Loucy (cell line): ENCODE data around the gene SLC25A17.
A peak's percentile ranks its signal among the peaks of the same experiment; 100 is the strongest.
"Not testable (repeated sequence)": the region's sequence is repeated elsewhere in the genome, so short reads cannot be mapped to it uniquely, and the experiment has no call there.

Experiments
- H2AFZ ChIP-seq: fragments of 200-600 bp; sonication (generic); 2 replicates; pipeline ENCODE4 v1.6.0; 2016; ENCODE audit warnings: antibody characterized with exemption, mild to moderate bottlenecking, low read length, moderate library complexity
- H3F3A ChIP-seq: fragments of 200-600 bp; 2 replicates; pipeline ENCODE4 v1.6.0; 2016; ENCODE audit warnings: antibody characterized with exemption, low read depth, mild to moderate bottlenecking
- H3K27me3 ChIP-seq: fragments of 200-600 bp; sonication (generic); 2 replicates; pipeline ENCODE4 v1.6.1; 2014; ENCODE audit warnings: low read length, mild to moderate bottlenecking; ENCODE audit not compliant: insufficient read depth, poor library complexity, severe bottlenecking
- H3K36me3 ChIP-seq: fragments of 200-600 bp; sonication (generic); 2 replicates; pipeline ENCODE4 v1.6.1; 2016; ENCODE audit warnings: low read length; ENCODE audit not compliant: insufficient read depth
- H3K4me1 ChIP-seq: fragments of 200-600 bp; sonication (generic); 2 replicates; pipeline ENCODE4 v1.5.1; 2014; ENCODE audit warnings: low read length, mild to moderate bottlenecking; ENCODE audit not compliant: insufficient read depth, poor library complexity, severe bottlenecking
- H3K4me2 ChIP-seq: fragments of 200-600 bp; sonication (generic); 2 replicates; pipeline ENCODE4 v1.6.0; 2014; ENCODE audit warnings: antibody characterized with exemption, low read length, low read depth, mild to moderate bottlenecking; ENCODE audit not compliant: poor library complexity, severe bottlenecking
- H3K4me3 ChIP-seq: fragments of 200-600 bp; sonication (generic); 2 replicates; pipeline ENCODE4 v1.5.1; 2014; ENCODE audit warnings: low read length, mild to moderate bottlenecking, mixed read lengths; ENCODE audit not compliant: poor library complexity, severe bottlenecking
- H3K79me2 ChIP-seq: fragments of 200-600 bp; sonication (generic); 2 replicates; pipeline ENCODE4 v1.6.1; 2014; ENCODE audit warnings: low read length; ENCODE audit not compliant: insufficient read depth
- H3K9ac ChIP-seq: fragments of 200-600 bp; sonication (generic); 2 replicates; pipeline ENCODE4 v1.6.0; 2014; ENCODE audit warnings: mild to moderate bottlenecking, low read depth, low read length, moderate library complexity; ENCODE audit not compliant: poor library complexity, severe bottlenecking
- H3K9me2 ChIP-seq: fragments of 200-600 bp; sonication (generic); replicated peaks from 2 replicates; pipeline ENCODE4 v1.6.1; 2016; ENCODE audit warnings: low read depth, low read length, mixed read lengths
- H3K9me3 ChIP-seq: fragments of 200-600 bp; sonication (generic); 2 replicates; pipeline ENCODE4 v1.6.1; 2014; ENCODE audit warnings: mild to moderate bottlenecking, antibody characterized with exemption, low read length, low read depth; ENCODE audit not compliant: insufficient read depth
- H4K20me1 ChIP-seq: fragments of 200-600 bp; sonication (generic); 2 replicates; pipeline ENCODE4 v1.6.0; 2014; ENCODE audit warnings: antibody characterized with exemption, low read length, mild to moderate bottlenecking; ENCODE audit not compliant: insufficient read depth, poor library complexity, severe bottlenecking
- CTCF ChIP-seq: fragments of 200-600 bp; sonication (generic); conservative IDR thresholded peaks from 2 replicates; pipeline ENCODE4 v1.5.1; 2014; ENCODE audit warnings: mild to moderate bottlenecking, antibody characterized with exemption, low read length
- EZH2phosphoT487 ChIP-seq: fragments of 200-600 bp; IDR thresholded peaks from 2 replicates; pipeline ENCODE4 v1.6.1; 2018; ENCODE audit warnings: antibody characterized with exemption, mild to moderate bottlenecking, moderate library complexity, borderline replicate concordance

The SLC25A17 gene

DNA sequence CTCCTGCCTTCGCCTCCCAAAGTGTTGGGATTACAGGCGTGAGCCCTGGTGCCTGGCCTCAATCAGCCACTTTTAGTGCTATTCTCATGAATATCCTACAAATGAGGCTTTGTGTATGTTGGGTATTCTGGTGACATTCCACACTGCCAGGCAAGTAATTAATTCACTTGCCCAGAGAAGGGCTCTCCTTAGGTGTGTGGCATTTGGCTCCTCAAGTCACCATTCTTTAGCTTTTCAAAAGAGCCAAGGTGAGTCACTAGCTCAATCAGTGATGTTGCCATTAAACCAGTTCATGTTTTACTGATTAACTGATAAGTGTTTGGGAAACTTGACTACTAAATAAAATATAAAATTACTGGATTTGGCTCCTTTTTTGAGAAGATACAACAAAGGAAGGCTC is 52.2 kb downstream of the SLC25A17 start:
- Histone ChIP-seq H3K4me1 (peaks cover 7% of the 10 kb centered on the region), H3K4me3 (no peak overlapping the region), H3K9ac (no peak overlapping the region), H3K79me2 (no peaks in the 10 kb centered on the region), H3K27me3 (no peaks in the 10 kb centered on the region), H3F3A (no peaks in the 10 kb centered on the region), H2AFZ (no peak overlapping the region), H3K36me3 (peaks cover 23% of the 10 kb centered on the region; the same call in 1 of the 2 replicates), H3K4me2 (no peak overlapping the region), H3K9me3 (no peaks in the 10 kb centered on the region), H3K9me2 (no peaks in the 10 kb centered on the region), H4K20me1 (no peaks in the 10 kb centered on the region)
- TF ChIP-seq EZH2phosphoT487 = no peak
- TF ChIP-seq CTCF = no peak

DNA sequence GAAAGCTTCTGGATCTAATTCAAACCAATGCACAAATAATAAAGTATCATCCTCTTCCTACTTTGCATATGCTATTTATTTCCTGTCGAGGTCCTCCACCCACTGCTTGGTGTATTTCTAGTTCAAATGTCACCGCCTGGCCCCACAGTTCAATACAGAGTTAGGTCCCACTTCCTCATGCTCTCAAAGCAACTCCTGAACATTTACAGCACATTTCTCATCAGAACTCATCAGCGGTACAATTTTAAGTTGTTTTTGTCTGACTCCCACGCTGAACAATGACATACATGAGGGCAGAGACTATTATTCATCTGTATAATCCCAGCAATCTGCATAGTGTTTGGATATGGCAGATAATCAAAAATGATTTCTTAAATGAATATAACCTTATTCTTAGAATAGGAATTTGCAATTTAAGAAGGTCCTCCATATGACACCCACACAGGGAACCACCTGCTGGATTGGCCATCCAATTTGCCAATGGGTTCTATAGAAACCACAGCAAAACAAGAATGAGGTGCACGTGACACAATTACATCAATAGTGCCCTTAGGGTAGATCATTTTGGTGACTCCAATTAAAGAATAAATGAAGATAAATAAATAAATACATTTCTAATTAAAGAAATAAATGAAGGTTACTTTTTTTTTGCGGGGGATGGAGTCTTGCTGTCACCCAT is 54.2 kb downstream of the SLC25A17 start:
- no peaks in the 10 kb centered on the region for H4K20me1 ChIP-seq
- no peaks in the 10 kb centered on the region for H3K27me3 ChIP-seq
- no peak overlapping the region for H3K4me3 ChIP-seq
- H3K36me3 ChIP-seq = peaks cover 8% of the 10 kb centered on the region; the same call in 1 of the 2 replicates
- TF ChIP-seq CTCF (no peak), EZH2phosphoT487 (no peak)
- no peaks in the 10 kb centered on the region for H3K9me3 ChIP-seq
- no peaks in the 10 kb centered on the region for H3K79me2 ChIP-seq
- H3K9me2 ChIP-seq = no peaks in the 10 kb centered on the region
- no peak overlapping the region for H3K9ac ChIP-seq
- H3F3A ChIP-seq = no peaks in the 10 kb centered on the region
- H3K4me2 ChIP-seq = no peak overlapping the region
- peaks cover 7% of the 10 kb centered on the region for H3K4me1 ChIP-seq
- peak overlapping the region; percentile 73; the same call in 1 of the 2 replicates for H2AFZ ChIP-seq

GRCh38 chr22:40759294-40759840 is 59.8 kb downstream of the SLC25A17 start:
- H3K4me3 ChIP-seq = no peak overlapping the region
- H3K4me1 ChIP-seq = peaks cover under 1% of the 10 kb centered on the region
- H3K9me3 ChIP-seq = no peaks in the 10 kb centered on the region
- no peak for TF ChIP-seq EZH2phosphoT487
- TF ChIP-seq CTCF = no peak
- no peaks in the 10 kb centered on the region for H3K27me3 ChIP-seq
- H3K79me2 ChIP-seq = no peaks in the 10 kb centered on the region
- no peaks in the 10 kb centered on the region for H3K36me3 ChIP-seq
- no peaks in the 10 kb centered on the region for H3K9me2 ChIP-seq
- no peaks in the 10 kb centered on the region for H4K20me1 ChIP-seq
- H3K9ac ChIP-seq = no peak overlapping the region
- no peak overlapping the region for H3K4me2 ChIP-seq
- H2AFZ ChIP-seq = no peak overlapping the region
- H3F3A ChIP-seq = no peaks in the 10 kb centered on the region

- H3K9me3 ChIP-seq, H3K9me2 ChIP-seq, H3K4me3 ChIP-seq, H3K4me1 ChIP-seq, H3K9ac ChIP-seq, H3K27me3 ChIP-seq, H3K79me2 ChIP-seq, H3K4me2 ChIP-seq, H3K36me3 ChIP-seq, H3F3A ChIP-seq, H2AFZ ChIP-seq, H4K20me1 ChIP-seq: not testable (repeated sequence)
These were observed 60.3 kb downstream of the SLC25A17 start for GRCh38 chr22:40758851-40759250.
